Progenitor cell of endocrine pancreas (in vitro differentiated cells): ENCODE data around the gene RXRB. TPM values are rescaled to one million over a fixed set of nuclear protein-coding genes. Genes with fewer than 3 reads are reported as not detected.

Experiments used
- DNase-seq: peaks from one replicate; pipeline ENCODE4 v3.0.0; 2021; ENCODE audit warnings: low spot score; ENCODE audit not compliant: unreplicated experiment
- H3K27ac Mint-ChIP-seq: 2 replicates; pipeline ENCODE4 v1.8.0; 2021; ENCODE audit warnings: mild to moderate bottlenecking, moderate library complexity, mixed read lengths
- H3K27me3 Mint-ChIP-seq: 2 replicates; pipeline ENCODE4 v1.8.0; 2021; ENCODE audit warnings: mixed read lengths
- H3K36me3 Mint-ChIP-seq: 2 replicates; pipeline ENCODE4 v1.8.0; 2022; ENCODE audit warnings: mixed read lengths; ENCODE audit not compliant: insufficient read depth
- H3K4me1 Mint-ChIP-seq: 2 replicates; pipeline ENCODE4 v1.8.0; 2021; ENCODE audit warnings: low read depth, mixed read lengths
- H3K4me3 Mint-ChIP-seq: 2 replicates; pipeline ENCODE4 v1.8.0; 2021; ENCODE audit warnings: low read depth, mild to moderate bottlenecking, moderate library complexity, mixed read lengths
- H3K9me3 Mint-ChIP-seq: 2 replicates; pipeline ENCODE4 v1.8.0; 2021; ENCODE audit warnings: low read depth, mixed read lengths
- long read RNA-seq: library from polyadenylated mRNA; unstranded; transcript quantifications from one replicate; pipeline ENCODE4 v2.0.0, GENCODE V29; 2020
- total RNA-seq: library from RNA; stranded (reverse); gene quantifications from 2 replicates; pipeline ENCODE4 v1.2.1, GENCODE V29; 2021
- TF ChIP-seq, protein P1 (sequence below): fragments of 200-600 bp; sonication (generic); IDR thresholded peaks from one replicate; pipeline ENCODE4 v1.5.0; 2021; ENCODE audit warnings: antibody characterized with exemption, mild to moderate bottlenecking; ENCODE audit not compliant: unreplicated experiment

Gene RXRB
- 44.3 and 47.1 TPM in 2 replicates for total RNA-seq
- long read RNA-seq, partial matches to known transcripts: 2 of 7 reads
- long read RNA-seq, other reads (novel, unspliced or antisense): 4 of 7 reads

DNA sequence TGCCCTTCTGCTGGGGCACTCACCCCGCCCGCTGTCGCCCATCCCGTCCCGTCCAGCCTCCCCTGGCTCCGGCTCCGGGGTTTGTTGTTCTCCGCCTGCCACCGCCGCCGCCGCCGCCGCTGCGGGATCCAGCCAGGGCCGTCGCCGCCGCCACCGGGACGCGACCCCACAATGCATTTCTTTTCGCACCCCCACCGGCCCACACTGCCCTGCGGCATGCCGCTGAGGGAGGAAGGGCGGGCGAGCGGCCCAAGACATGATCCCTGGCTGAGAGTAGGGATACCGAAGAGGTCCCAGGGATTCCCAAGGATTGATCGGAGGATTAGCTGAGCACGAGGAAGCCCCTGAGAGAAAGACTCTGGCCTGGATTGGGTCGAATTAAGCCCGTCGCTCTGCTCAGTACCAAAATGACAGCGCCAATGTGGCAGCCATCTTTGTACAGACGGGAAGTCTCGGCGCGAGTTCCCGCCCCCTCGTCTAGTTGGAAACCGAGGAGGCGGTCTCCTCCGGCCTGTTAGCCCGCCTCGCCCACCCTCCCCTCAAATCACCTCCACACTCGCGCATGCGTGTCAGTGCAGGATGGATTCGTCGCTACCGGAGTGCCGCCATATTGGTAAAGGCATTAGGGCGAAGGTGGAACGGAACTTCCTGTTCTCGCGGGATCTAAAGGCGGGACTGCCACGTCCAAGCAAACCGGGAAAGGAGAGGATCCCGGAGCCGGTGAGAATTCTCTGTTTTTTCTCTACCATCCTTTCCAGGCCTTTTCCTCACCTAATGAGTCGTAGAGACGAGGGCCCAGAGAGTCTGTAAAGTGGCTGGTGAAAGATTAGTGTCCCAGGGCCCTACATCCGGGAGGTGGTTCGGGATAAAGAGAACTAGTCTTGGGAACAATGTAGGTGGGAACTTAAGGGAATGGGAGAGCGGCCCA, at the start of gene RXRB, which contains the start of gene SLC39A7:
Gene RXRB, minus strand, starts transcription at position 447 of the 928 bp plus-strand sequence. Its CDS starts 189 bp downstream, at position 258.
Gene SLC39A7, plus strand, starts transcription at position 649 of the 928 bp plus-strand sequence. CDS start 379 bp downstream, outside the sequence.
- peak within 1 kb of the TSS; percentile 100 for H3K4me3 Mint-ChIP-seq
- peaks cover 49% of the 10 kb centered on the region for H3K4me1 Mint-ChIP-seq
- peaks cover 24% of the 10 kb centered on the region for H3K36me3 Mint-ChIP-seq

GRCh38 chr6:33249732-33250630, 49.5 kb upstream of the RXRB start:
- Mint-ChIP-seq H3K9me3 (no peaks in the 10 kb centered on the region), H3K27me3 (peaks cover 15% of the 10 kb centered on the region), H3K4me1 (peaks cover 18% of the 10 kb centered on the region), H3K4me3 (peak overlapping the region; percentile 73), H3K27ac (peak overlapping the region; percentile 49), H3K36me3 (peaks cover 14% of the 10 kb centered on the region)
- DNase-seq: no peak
- TF ChIP-seq, protein P1, sequence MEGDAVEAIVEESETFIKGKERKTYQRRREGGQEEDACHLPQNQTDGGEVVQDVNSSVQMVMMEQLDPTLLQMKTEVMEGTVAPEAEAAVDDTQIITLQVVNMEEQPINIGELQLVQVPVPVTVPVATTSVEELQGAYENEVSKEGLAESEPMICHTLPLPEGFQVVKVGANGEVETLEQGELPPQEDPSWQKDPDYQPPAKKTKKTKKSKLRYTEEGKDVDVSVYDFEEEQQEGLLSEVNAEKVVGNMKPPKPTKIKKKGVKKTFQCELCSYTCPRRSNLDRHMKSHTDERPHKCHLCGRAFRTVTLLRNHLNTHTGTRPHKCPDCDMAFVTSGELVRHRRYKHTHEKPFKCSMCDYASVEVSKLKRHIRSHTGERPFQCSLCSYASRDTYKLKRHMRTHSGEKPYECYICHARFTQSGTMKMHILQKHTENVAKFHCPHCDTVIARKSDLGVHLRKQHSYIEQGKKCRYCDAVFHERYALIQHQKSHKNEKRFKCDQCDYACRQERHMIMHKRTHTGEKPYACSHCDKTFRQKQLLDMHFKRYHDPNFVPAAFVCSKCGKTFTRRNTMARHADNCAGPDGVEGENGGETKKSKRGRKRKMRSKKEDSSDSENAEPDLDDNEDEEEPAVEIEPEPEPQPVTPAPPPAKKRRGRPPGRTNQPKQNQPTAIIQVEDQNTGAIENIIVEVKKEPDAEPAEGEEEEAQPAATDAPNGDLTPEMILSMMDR: no peak

More for the DNA sequence above, at the start of gene RXRB, which contains the start of gene SLC39A7:
- peak within 1 kb of the TSS; percentile 99 for H3K27ac Mint-ChIP-seq
- H3K27me3 Mint-ChIP-seq: no peaks in the 10 kb centered on the region
- DNase-seq: peak; percentile 99
- no peaks in the 10 kb centered on the region for H3K9me3 Mint-ChIP-seq
- TF ChIP-seq, protein P1: no peak

DNA sequence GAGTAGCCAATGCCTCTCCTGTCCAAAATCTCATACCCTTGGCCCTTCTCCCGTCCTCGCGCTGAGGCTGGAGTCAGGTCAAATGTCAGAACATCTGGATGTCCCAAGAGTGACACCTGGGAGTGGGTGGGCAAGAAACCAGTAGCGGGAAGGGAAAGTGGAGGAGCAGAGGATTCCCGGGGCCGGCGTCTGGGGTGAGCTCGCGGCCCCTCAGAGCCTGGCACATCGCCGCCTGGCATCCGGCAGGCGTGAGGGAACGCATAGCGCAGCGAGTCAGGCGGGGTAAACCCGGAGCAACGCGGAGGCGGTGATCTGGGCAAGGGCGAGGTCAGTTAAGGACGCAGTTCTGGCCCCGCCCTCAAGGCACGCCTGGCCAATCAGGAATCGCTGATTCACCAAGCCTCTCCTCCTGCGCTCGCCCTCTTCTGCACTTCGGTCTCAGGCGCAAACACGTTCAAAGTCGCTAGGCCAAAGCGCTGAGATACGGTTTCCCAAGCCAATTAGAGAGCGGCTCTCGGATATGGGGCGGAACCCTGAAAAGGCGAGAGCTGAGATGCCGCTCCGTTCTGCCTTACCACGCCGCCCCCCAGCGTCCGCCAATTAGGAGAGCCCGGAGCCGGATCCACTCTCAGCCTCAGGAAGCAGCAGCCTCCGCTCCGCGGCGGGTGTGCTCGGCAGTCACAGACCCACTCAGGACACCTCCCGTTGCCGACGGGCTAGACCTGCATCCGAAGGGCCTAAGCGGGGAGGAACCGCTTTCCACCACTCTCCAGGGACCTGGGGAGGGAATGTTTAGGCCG, 48.7 kb upstream of the RXRB start:
- Mint-ChIP-seq H3K27ac (peak overlapping the region; percentile 78), H3K9me3 (no peaks in the 10 kb centered on the region), H3K36me3 (peaks cover 14% of the 10 kb centered on the region), H3K4me3 (peak overlapping the region; percentile 73), H3K4me1 (peaks cover 18% of the 10 kb centered on the region), H3K27me3 (peaks cover 15% of the 10 kb centered on the region)
- TF ChIP-seq, protein P1: no peak
- DNase-seq: peak; percentile 83

- DNase-seq: no peak
- peaks cover 14% of the 10 kb centered on the region for H3K36me3 Mint-ChIP-seq
- H3K27ac Mint-ChIP-seq: peak overlapping the region; percentile 49
- H3K9me3 Mint-ChIP-seq: no peaks in the 10 kb centered on the region
- peaks cover 18% of the 10 kb centered on the region for H3K4me1 Mint-ChIP-seq
- H3K27me3 Mint-ChIP-seq: peaks cover 18% of the 10 kb centered on the region
- peak overlapping the region; percentile 73 for H3K4me3 Mint-ChIP-seq
- TF ChIP-seq, protein P1: peak; percentile 1
Observed at GRCh38 chr6:33248643-33248931, 48.1 kb upstream of the RXRB start.
